ENCODE data around the gene EPHA10. TPM values are rescaled to one million over a fixed set of nuclear protein-coding genes. Genes with fewer than 3 reads are reported as not detected.
A peak's percentile ranks its signal among the peaks of the same experiment; 100 is the strongest.
"Not testable (repeated sequence)": the region's sequence is repeated elsewhere in the genome, so short reads cannot be mapped to it uniquely, and the experiment has no call there.

Gene EPHA10
- total RNA-seq, 4 donors from 2014 or later, result 0.19 to 0.49 (median 0.31) TPM; not detected in 1

DNA sequence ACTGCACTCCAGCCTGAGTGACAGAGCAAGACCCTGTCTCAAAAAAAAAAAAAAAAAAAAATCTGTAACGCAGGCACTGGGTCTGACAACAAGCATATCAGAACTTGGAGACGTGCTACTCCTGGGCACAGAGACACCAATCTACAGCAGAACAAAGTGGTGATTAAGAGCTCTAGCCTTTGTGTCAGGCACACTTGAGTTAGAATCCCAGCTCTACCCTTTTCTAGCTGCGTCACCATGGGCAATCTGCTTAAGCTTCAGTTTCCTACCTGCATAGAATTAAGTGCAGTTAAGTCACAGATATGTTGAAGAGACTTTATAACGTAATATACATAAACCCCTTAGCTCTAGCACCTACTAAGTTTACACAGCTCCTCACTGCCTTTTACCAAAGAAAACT is 76.0 kb downstream of the EPHA10 start:
- 76 to 83% methylated on average over 4 of the region's 4 CpGs for WGBS, 2 donors

GRCh38 chr1:37687764-37688163 is 77.2 kb downstream of the EPHA10 start:
- DNase-seq, H3K4me3 ChIP-seq, H3K27me3 ChIP-seq, H3K9me3 ChIP-seq, H3K27ac ChIP-seq: not testable (repeated sequence)
- intact Hi-C loops (cut with DNase I), result loop anchor here (10.0 kb wide), 2 partner anchors 133 to 233 kb away; partner anchors contain the start of genes DNALI1 and SNIP1
- Histone ChIP-seq H3K36me3 (peaks cover 0 to 55% (median 19%) of the 10 kb centered on the region in 3 donors), H3K4me1 (peaks cover 22 to 35% (median 26%) of the 10 kb centered on the region in 3 donors)
- WGBS, 2 donors, result 76 to 93% methylated on average over 2 of the region's 2 CpGs

More for the DNA sequence above, 76.0 kb downstream of the EPHA10 start:
- no peaks in the 10 kb centered on the region for H3K9me3 ChIP-seq
- H3K27ac ChIP-seq, result no peak overlapping the region
- no peak for DNase-seq
- H3K27me3 ChIP-seq, result no peaks in the 10 kb centered on the region
- no peak for TF ChIP-seq POLR2A (IDR thresholded peaks at IDR 0.05)
- TF ChIP-seq, protein P1, sequence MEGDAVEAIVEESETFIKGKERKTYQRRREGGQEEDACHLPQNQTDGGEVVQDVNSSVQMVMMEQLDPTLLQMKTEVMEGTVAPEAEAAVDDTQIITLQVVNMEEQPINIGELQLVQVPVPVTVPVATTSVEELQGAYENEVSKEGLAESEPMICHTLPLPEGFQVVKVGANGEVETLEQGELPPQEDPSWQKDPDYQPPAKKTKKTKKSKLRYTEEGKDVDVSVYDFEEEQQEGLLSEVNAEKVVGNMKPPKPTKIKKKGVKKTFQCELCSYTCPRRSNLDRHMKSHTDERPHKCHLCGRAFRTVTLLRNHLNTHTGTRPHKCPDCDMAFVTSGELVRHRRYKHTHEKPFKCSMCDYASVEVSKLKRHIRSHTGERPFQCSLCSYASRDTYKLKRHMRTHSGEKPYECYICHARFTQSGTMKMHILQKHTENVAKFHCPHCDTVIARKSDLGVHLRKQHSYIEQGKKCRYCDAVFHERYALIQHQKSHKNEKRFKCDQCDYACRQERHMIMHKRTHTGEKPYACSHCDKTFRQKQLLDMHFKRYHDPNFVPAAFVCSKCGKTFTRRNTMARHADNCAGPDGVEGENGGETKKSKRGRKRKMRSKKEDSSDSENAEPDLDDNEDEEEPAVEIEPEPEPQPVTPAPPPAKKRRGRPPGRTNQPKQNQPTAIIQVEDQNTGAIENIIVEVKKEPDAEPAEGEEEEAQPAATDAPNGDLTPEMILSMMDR (IDR thresholded peaks at IDR 0.05), result no peak
- peaks cover 0 to 43% (median 11%) of the 10 kb centered on the region in 3 donors for H3K36me3 ChIP-seq
- intact Hi-C loops (cut with DNase I), result loop anchor here (10.0 kb wide), 2 partner anchors 134 to 234 kb away; partner anchors contain the start of genes DNALI1 and SNIP1
- H3K4me1 ChIP-seq, result peaks cover 22 to 43% (median 28%) of the 10 kb centered on the region in 3 donors
- H3K4me3 ChIP-seq, result peak overlapping the region in 3 of 4 donors; percentile 88 to 97 (median 88)

DNA sequence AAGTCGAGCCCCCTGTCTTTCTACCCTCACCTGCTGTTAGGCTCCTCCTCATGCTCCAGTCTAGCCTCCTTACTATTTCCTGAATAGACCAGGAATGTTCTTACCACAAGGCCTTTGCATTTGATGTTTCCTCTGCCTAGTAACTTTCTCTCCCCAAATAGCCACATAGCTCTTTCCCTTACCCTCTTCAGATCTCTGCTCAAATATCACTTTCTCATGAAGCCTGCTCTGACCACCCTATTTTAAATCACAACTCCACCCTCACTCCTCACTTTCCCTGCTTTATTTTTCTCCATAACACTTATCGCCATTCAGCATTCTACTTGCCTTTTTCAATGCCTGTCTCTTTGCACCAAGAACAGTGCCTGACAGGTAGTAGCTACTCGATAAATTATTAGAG is 79.2 kb downstream of the EPHA10 start:
- DNase-seq, result no peak
- intact Hi-C loops (cut with DNase I), result loop anchor here (10.0 kb wide), 2 partner anchors 131 to 231 kb away; partner anchors contain the start of genes DNALI1 and SNIP1
- TF ChIP-seq POLR2A (IDR thresholded peaks at IDR 0.05), result no peak
- TF ChIP-seq, protein P1 (IDR thresholded peaks at IDR 0.05), result no peak
- H3K9me3 ChIP-seq, result no peaks in the 10 kb centered on the region
- H3K27ac ChIP-seq, result no peak overlapping the region
- no peaks in the 10 kb centered on the region for H3K27me3 ChIP-seq
- H3K36me3 ChIP-seq, result peaks cover 0 to 73% (median 21%) of the 10 kb centered on the region in 3 donors
- WGBS, 2 donors, result 91 to 94% methylated on average over 3 of the region's 3 CpGs
- H3K4me3 ChIP-seq, result no peak overlapping the region
- H3K4me1 ChIP-seq, result peaks cover 12 to 22% (median 15%) of the 10 kb centered on the region in 3 donors

- H3K9me3 ChIP-seq, H3K4me3 ChIP-seq, DNase-seq, H3K27ac ChIP-seq, H3K27me3 ChIP-seq: not testable (repeated sequence)
- Histone ChIP-seq H3K36me3 (peaks cover 0 to 83% (median 21%) of the 10 kb centered on the region in 3 donors), H3K4me1 (peaks cover 4 to 10% (median 7%) of the 10 kb centered on the region in 3 donors)
- 91% methylated on average over 8 of the region's 9 CpGs for WGBS, 2 donors
- intact Hi-C loops (cut with DNase I), result loop anchor here (5.0 to 10.0 kb wide), 3 partner anchors 82 to 229 kb away; partner anchors contain the start of genes DNALI1 and SNIP1
Measured at GRCh38 chr1:37684182-37684581, 80.7 kb downstream of the EPHA10 start.

DNA sequence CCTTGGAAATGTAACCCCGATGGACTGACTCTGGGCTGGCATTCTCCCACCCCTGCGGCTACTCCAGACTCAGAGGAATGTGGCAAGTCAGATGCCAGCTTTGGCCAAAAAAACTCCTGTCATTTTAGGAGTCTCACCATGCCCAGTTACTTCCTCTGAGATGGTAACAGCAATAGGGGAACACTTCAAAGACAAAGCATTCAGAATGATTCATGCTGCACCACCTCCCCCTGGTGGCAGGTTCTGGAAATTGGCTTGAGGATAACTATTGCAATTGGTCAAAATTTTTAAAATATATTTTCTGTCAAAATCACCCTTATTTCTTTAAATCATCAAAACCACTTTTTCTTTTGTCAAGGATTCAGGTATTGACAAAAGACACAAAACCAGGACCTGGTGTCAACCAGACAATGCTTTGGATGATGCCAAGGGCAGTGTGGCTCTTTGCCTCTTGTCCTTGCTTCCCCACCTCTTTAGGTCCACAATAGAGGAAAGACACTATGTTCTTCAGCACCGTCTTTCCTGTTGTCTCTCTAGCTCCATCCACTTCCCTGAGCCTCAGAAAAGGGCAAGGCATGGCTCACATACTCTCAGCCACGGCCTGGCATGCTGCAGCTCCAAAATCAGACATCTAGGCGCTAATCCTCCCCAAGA is 82.5 kb downstream of the EPHA10 start:
- 54 to 68% methylated on average over 4 to 5 of the region's 5 CpGs for WGBS, 2 donors
- Histone ChIP-seq H3K4me1 (no peaks in the 10 kb centered on the region), H3K4me3 (no peak overlapping the region), H3K36me3 (peaks cover 0 to 76% (median 18%) of the 10 kb centered on the region in 3 donors), H3K27me3 (no peaks in the 10 kb centered on the region), H3K27ac (no peak overlapping the region), H3K9me3 (no peaks in the 10 kb centered on the region)
- TF ChIP-seq, protein P1 (IDR thresholded peaks at IDR 0.05), result peak; percentile 77 to 90 (median 86)
- no peak for TF ChIP-seq POLR2A (IDR thresholded peaks at IDR 0.05)
- peak; percentile 7 for DNase-seq
- intact Hi-C loops (cut with DNase I), result loop anchor here (5.0 to 10.0 kb wide), 3 partner anchors 80 to 228 kb away; partner anchors contain the start of genes DNALI1 and SNIP1

GRCh38 chr1:37680933-37681332 is 84.0 kb downstream of the EPHA10 start:
- Histone ChIP-seq H3K4me1 (peaks cover 0 to 8% (median 2%) of the 10 kb centered on the region in 3 donors), H3K27me3 (no peaks in the 10 kb centered on the region), H3K9me3 (no peaks in the 10 kb centered on the region), H3K36me3 (peaks cover 0 to 61% (median 16%) of the 10 kb centered on the region in 3 donors), H3K4me3 (no peak overlapping the region), H3K27ac (no peak overlapping the region)
- no peak for TF ChIP-seq POLR2A (IDR thresholded peaks at IDR 0.05)
- TF ChIP-seq, protein P1 (IDR thresholded peaks at IDR 0.05), result no peak
- WGBS, 2 donors, result 56 to 77% methylated on average over 3 of the region's 3 CpGs
- intact Hi-C loops (cut with DNase I), result loop anchor here (5.0 to 10.0 kb wide), 3 partner anchors 79 to 226 kb away; partner anchors contain the start of genes DNALI1 and SNIP1
- no peak for DNase-seq

Measured in esophagus squamous epithelium (tissue), 5 donors.